ENCODE data around the gene DCST2. TPM values are rescaled to one million over a fixed set of nuclear protein-coding genes. Genes with fewer than 3 reads are reported as not detected.

The DCST2 gene
- total RNA-seq, 1 experiment from 2014 or later = 0.90 TPM

DNA sequence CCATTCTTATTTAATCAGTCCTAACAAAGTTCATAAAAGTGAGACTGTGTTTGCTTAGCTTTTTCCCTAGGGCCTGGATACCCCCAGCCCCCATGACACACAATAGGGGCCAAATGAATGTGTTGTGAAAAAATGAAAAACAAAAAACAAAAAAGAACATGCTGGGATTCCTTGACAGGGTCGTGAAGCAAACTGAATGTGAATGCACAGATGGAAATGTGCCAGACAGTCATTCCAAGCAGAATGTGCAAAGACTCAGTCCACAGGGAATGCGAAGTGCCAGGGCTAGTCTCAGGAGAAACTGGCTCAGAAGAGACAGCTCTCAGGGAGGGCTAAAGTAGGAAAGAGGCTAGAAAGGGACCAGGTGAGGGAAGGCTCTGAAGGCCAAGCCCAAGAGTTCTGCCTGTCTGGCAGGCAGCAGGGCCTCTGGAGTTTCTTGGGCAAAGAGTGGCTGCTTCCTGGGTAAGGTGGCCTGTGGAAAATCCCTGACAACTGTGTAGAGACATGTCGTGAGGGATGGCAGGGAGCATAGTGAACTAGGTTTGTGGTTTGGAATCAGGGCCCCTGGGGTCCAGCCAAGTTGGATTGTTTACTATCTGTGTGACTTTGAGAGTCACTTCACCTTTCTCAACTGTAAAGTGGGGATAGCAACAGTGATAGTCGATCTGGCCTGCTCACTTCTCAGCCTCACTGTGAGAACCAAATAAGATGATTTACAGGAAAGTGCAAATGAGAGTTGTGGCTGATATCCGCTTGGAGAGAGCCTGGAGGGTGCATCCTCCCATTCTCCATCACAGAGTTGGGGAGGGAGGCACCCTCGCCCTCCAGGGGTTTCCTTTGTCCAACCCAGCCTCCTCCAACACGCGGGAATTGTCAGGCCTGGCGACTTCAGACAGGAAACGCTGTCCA, 16.3 kb upstream of the DCST2 start:
- peak; percentile 64 for DNase-seq (ENCODE audit: low spot score)

- DNase-seq (ENCODE audit: low spot score) = no peak
Observed at GRCh38 chr1:155048449-155049334, 15.1 kb upstream of the DCST2 start.

GRCh38 chr1:155044812-155045657, 11.5 kb upstream of the DCST2 start:
- DNase-seq (ENCODE audit: low spot score) = peak; percentile 90

DNA sequence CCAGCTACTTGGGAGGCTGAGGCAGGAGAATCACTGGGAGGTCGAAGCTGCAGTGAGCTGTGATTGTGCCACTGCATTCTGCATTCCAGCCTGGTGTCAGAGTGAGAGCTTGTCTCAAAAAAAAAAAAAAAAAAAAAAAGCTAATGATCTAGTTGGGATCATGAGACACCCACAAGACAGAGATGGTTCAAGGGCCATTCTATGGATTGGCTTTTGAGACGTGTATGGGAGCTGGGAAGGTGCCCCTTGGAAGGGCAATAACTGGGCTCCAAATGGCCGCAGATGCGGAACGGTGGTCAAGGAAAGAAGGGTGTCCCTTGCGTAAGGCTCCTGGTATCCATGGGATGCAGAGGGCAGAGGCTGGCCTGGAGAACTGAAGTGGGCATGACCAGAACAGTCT, 10.8 kb upstream of the DCST2 start:
- DNase-seq (ENCODE audit: low spot score) = no peak

DNA sequence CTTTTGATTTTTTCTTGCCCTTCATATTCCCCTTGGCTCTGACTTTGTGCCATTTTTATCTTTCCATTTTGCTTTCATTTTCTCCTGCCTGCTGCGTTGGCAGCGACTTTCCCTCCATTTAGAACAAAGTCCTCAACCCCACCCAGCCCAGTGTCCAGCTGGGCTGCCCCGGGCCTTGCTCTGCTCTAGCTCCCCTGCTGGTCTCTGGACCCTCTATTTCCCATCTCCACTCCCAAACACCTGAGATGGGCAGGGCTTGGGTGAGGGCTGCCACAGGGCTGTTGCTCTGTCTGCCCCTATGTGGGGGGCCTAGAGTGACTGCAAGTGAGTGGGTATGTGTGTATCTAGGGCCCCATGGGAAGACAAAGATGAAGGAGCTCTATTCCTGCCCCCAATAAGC, 10.2 kb upstream of the DCST2 start:
- no peak for DNase-seq (ENCODE audit: low spot score)

DNA sequence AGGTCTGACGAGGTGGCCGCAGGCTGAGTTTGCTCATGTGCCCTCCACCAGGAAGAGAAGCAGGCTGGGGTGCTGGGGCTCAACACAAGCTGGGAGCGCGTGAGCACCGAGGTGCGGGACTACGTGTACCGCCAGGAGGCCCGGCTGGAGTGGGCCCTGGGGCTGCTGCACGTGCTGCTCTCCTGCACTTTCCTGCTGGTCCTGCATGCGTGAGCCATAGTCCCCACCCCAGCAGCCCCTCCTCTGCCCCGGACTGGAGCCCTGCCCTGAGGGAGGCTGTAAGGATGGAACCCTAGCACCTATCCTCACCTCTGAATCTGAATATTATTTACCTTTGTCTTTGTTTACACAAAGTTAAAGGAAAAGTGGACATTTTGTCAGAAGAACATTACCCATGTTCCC, 9.7 kb upstream of the DCST2 start:
- no peak for DNase-seq (ENCODE audit: low spot score)

DNA sequence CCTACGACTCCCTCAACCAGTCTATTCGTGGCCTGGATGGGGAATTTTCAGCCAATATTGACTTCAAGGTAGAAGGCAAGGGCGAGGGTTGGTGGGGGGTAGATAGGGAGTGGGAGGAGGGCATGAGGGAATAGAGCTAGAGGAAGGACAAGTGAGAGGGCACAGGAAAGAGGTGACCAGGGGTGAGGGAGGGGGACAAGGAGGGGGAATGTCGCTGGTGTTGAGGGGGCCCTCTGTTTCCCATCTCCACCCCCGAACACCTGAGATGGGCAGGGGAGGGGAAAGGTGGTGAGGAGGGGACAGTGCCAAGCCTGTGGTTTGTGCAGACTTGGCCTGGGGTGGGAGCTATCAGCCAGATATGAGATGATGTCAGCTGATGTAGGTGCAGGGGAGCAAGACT, 9.2 kb upstream of the DCST2 start:
- no peak for DNase-seq (ENCODE audit: low spot score)

GRCh38 chr1:155040358-155041093, 6.9 kb upstream of the DCST2 start:
- DNase-seq (ENCODE audit: low spot score) = no peak

DNA sequence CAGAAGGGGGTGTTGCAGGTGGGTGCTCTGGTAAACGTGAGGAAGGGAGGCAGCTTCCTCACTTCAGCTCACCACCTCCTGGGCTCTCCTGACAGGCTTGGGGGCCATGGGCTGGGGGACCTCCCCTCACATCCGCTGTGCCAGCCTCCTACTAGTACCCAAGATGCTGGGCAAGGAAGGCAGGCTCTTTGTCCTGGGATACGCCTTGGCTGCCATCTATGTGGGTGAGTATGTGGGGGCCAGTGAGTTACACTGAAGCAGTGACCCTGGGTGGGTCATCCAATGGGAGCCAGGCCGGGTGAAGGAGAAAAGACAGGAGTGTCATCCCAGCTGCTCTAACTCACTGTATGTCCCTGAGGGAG, 5.7 kb upstream of the DCST2 start:
- DNase-seq (ENCODE audit: low spot score) = no peak

GRCh38 chr1:155038602-155039307, 5.2 kb upstream of the DCST2 start:
- peak; percentile 73 for DNase-seq (ENCODE audit: low spot score)

- DNase-seq (ENCODE audit: low spot score) = no peak
Observed at GRCh38 chr1:155037851-155038441, 4.4 kb upstream of the DCST2 start.

- DNase-seq (ENCODE audit: low spot score) = no peak
Observed at GRCh38 chr1:155037043-155037442, 3.5 kb upstream of the DCST2 start.

GRCh38 chr1:155035936-155036335, 2.4 kb upstream of the DCST2 start:
- no peak for DNase-seq (ENCODE audit: low spot score)

DNA sequence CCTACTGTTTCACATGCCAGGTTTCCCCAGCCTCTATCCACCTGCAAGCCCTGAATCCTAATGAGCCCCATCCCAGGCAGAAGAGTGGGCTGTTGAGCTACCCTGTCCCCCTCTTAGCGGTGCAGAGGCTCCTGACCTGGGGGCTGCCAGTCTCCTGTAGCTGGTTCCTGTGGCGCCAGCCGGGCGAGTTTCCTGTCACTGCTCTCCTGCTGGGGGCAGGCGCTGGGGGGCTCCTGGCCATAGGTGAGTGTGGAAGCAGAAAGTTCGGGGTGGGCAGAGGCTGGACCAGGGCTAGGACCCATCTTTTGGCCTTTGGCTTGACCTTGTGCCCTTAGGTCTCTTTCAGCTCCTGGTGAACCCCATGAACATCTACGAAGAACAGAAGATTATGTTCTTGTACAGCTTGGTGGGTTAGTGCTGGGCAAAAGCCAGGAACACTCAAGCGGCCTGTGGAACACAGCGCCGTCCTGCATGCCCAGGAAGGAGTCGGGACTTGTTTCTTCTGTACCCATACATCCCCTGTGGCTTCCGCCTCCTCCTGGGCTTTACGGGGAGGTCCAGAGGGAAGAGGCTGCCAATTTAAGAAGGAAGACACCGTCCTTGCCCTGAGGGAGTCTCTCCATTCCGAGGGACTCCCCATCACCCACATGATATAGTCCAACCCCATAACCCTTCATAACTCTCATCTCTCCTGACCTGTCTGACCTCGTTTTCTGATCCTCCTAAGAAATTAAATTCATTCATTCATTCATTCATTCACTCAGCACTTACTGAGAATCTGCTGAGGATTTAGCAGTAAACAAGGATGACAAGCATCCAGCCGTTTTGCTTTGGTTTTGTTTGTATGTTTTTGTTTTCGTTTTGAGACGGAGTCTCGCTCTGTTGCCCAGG, 982 bp upstream of the DCST2 start:
- no peak for DNase-seq (ENCODE audit: low spot score)

DNA sequence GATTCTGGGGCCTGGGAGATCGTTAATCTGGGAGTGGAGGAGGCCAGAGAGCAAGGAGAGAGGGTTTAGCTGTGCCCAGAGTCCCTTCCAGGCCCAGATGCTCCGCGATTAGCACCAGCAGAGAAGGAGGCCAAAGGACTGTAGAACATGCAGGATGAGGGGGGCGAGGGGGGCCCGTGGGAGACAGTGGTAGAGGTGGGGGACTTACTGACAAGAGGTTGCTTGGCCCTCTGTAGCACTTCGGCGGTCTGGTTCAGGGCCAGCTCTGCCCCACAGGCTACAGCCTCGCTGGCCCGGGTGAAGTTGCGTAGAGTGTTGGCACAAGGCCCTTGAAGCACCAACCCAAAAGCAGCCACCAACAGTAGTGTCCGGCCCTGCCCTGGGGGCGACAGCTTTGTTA, 695 bp downstream of the DCST2 start:
- DNase-seq (ENCODE audit: low spot score) = no peak

DNA sequence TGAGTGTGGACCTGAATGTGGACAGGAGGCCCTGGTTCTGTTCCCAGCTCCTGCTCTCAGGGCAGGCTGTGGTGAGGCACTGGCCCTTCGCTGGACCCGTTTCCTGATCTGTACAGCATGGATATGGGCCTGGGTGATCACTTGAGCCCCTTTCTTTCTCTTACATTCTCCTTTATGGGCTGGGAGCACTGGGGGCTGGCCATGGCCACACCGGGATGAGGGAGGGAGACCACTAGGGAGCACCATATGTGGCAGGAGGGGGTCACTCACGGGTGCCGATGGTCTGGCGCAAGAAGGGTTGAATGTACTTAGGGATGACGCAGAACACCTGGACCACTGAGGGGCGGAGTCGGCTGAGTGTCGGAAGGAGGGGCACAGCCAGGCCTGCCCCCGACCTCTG, 2.7 kb downstream of the DCST2 start:
- DNase-seq (ENCODE audit: low spot score) = no peak

GRCh38 chr1:155030243-155030795, 3.3 kb downstream of the DCST2 start:
- DNase-seq (ENCODE audit: low spot score) = no peak

GRCh38 chr1:155029513-155030242, 3.9 kb downstream of the DCST2 start:
- DNase-seq (ENCODE audit: low spot score) = no peak

Data from A172 (cell line).